ENCODE measurements around the gene NCK2. TPM values are rescaled to one million over a fixed set of nuclear protein-coding genes. Genes with fewer than 3 reads are reported as not detected.
A peak's percentile ranks its signal among the peaks of the same experiment; 100 is the strongest.
"Not testable (repeated sequence)": the region's sequence is repeated elsewhere in the genome, so short reads cannot be mapped to it uniquely, and the experiment has no call there.

Gene NCK2
- total RNA-seq, 5 donors from 2014 or later (not counting 1 experiment from before 2014, with no cell fraction given): 97.7 to 154 (median 120) TPM

DNA sequence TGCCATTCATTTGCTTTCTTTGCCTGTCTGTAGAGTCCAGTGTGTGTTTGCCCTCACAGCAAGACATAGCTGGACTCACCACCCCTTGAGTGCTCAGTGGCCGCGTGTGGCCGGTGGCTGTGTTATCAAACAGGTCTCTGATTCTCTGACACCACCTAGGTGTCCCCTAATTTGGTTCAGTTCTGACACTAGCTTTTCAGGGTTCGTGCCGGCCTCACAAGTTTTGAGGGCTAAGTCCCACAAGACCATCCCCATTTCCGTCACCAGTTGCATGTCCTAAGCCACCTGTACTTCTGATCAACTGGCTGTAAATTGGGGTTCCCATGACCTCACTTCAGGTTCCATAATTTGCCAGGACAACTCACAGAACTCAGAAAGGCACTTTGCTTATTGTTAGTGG, 23.5 kb downstream of the NCK2 start:
- no peak for DNase-seq
- no peaks in the 10 kb centered on the region for H3K27me3 ChIP-seq (replicated peaks in 1 of 2; ENCODE audit: control insufficient read depth in 2 of 2, extremely low read depth in 1 of 2, insufficient read depth in 2 of 2, low read length in 1 of 2)
- H3K4me1 ChIP-seq (ENCODE audit: control insufficient read depth in 1 of 2, extremely low read depth in 1 of 2, insufficient read depth in 2 of 2, low read length in 2 of 2): peaks cover 47 to 86% of the 10 kb centered on the region in 2 experiments
- Mint-ChIP-seq H3K4me1 (peaks cover 90 to 99% (median 96%) of the 10 kb centered on the region in 3 donors), H3K36me3 (peaks cover 41% of the 10 kb centered on the region), H3K27ac (peak overlapping the region; percentile 92 to 94), H3K27me3 (no peaks in the 10 kb centered on the region), H3K9me3 (peaks cover 0 to 4% (median 0%) of the 10 kb centered on the region in 3 donors), H3K4me3 (no peak overlapping the region)
- 77% methylated on average over 5 of the region's 6 CpGs for WGBS (ENCODE audit: insufficient coverage)
- CTCF ChIA-PET: no interaction called here
- POLR2A ChIA-PET: interaction anchor here in 1 of 2 donors (1.1 kb wide), 1 partner anchor 11 kb away, joined by 4 read pairs; no protein-coding TSS in a partner anchor
- H3K27ac ChIP-seq (ENCODE audit: low read length): peak overlapping the region; percentile 29
- ATAC-seq (replicated peaks in 1 of 4): no peak
- no peaks in the 10 kb centered on the region for H3K9me3 ChIP-seq
- H3K4me3 ChIP-seq (ENCODE audit: control insufficient read depth in 1 of 2, extremely low read depth in 1 of 2, low read length in 1 of 2): no peak overlapping the region
- peaks cover 7 to 31% of the 10 kb centered on the region in 2 donors for H3K36me3 ChIP-seq (ENCODE audit: control insufficient read depth in 2 of 2, extremely low read depth in 1 of 2, insufficient read depth in 1 of 2, low read length in 1 of 2)

DNA sequence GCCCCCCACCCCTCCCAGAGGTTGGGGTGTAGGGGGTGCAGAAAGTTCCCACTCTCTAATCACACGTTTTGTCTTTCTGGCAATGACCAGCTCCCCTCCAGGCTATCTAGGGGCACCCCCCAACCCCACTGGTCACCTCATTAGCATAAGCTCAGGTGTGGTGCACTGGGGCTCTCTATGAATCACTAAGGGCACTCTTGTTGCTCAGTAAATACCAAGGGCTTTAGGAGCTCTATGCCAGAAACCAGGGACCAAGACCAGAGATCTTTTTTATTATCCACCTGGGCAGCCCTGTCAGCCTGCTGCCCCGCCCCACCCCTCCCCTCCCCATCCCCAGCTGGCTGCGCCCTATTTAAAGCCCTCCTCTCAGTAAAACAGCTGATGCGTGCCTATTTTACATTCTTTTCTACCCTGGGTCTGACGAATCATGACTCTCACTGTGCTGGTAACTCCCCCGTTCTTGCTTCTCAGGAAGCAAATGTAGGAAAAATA, 24.3 kb downstream of the NCK2 start:
- peaks cover 0 to 4% (median 0%) of the 10 kb centered on the region in 3 donors for H3K9me3 Mint-ChIP-seq
- H3K36me3 ChIP-seq (ENCODE audit: control insufficient read depth in 2 of 2, extremely low read depth in 1 of 2, insufficient read depth in 1 of 2, low read length in 1 of 2): peaks cover 7 to 36% of the 10 kb centered on the region in 2 donors
- CTCF ChIA-PET: interaction anchor here in 1 of 2 donors (0.6 to 1.1 kb wide), 3 partner anchors 13 to 40 kb away, joined by 3 to 4 read pairs (median 4); no protein-coding TSS in a partner anchor
- DNase-seq (no peak), ATAC-seq (replicated peaks in 1 of 4) (no peak)
- H3K27me3 Mint-ChIP-seq: no peaks in the 10 kb centered on the region
- POLR2A ChIA-PET: interaction anchor here (0.6 to 1.1 kb wide), 3 partner anchors 9 to 318 kb away, joined by 4 to 6 read pairs (median 4); no protein-coding TSS in a partner anchor
- 60% methylated on average over 1 of the region's 6 CpGs for WGBS (ENCODE audit: insufficient coverage)
- H3K4me1 ChIP-seq (ENCODE audit: control insufficient read depth in 1 of 2, extremely low read depth in 1 of 2, insufficient read depth in 2 of 2, low read length in 2 of 2): peaks cover 48 to 87% of the 10 kb centered on the region in 2 experiments
- H3K27ac Mint-ChIP-seq: peak overlapping the region; percentile 92 to 94
- no peaks in the 10 kb centered on the region for H3K9me3 ChIP-seq
- H3K4me3 ChIP-seq (ENCODE audit: control insufficient read depth in 1 of 2, extremely low read depth in 1 of 2, low read length in 1 of 2): no peak overlapping the region
- H3K4me1 Mint-ChIP-seq: peaks cover 90 to 100% (median 96%) of the 10 kb centered on the region in 3 donors
- H3K27ac ChIP-seq (ENCODE audit: low read length): peak overlapping the region; percentile 29
- H3K27me3 ChIP-seq (replicated peaks in 1 of 2; ENCODE audit: control insufficient read depth in 2 of 2, extremely low read depth in 1 of 2, insufficient read depth in 2 of 2, low read length in 1 of 2): no peaks in the 10 kb centered on the region
- H3K4me3 Mint-ChIP-seq: peak overlapping the region in 1 of 3 donors; percentile 54
- peaks cover 47% of the 10 kb centered on the region for H3K36me3 Mint-ChIP-seq

DNA sequence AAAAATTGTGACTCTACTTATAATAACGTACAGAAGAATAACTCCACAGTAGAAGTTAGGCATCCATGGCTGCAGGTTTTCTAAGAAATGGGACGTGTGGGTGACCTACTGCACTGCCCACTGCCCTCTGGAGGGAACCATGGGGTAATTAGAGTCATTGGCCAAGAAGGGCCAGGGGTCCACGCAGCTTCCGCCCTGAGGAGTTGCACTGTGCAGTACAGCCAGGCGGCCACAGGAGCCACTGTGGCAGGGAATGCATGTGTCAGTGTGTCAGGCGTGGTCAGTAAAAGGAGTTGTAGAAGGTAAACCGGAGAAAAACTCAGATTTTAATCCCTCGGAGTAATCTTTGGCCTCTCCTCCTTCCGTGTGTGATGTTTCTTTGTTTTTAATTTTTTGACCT, 24.8 kb downstream of the NCK2 start:
- Histone ChIP-seq H3K36me3 (ENCODE audit: control insufficient read depth in 2 of 2, extremely low read depth in 1 of 2, insufficient read depth in 1 of 2, low read length in 1 of 2) (peaks cover 6 to 36% of the 10 kb centered on the region in 2 donors), H3K27ac (ENCODE audit: low read length) (peak overlapping the region; percentile 29), H3K27me3 (replicated peaks in 1 of 2; ENCODE audit: control insufficient read depth in 2 of 2, extremely low read depth in 1 of 2, insufficient read depth in 2 of 2, low read length in 1 of 2) (no peaks in the 10 kb centered on the region), H3K4me1 (ENCODE audit: control insufficient read depth in 1 of 2, extremely low read depth in 1 of 2, insufficient read depth in 2 of 2, low read length in 2 of 2) (peaks cover 45 to 87% of the 10 kb centered on the region in 2 experiments), H3K9me3 (no peaks in the 10 kb centered on the region), H3K4me3 (ENCODE audit: control insufficient read depth in 1 of 2, extremely low read depth in 1 of 2, low read length in 1 of 2) (peak overlapping the region in 1 of 2 donors; percentile 27)
- ATAC-seq (replicated peaks in 1 of 4) (no peak), DNase-seq (no peak)
- 92% methylated on average over 4 of the region's 9 CpGs for WGBS (ENCODE audit: insufficient coverage)
- H3K36me3 Mint-ChIP-seq: peaks cover 47% of the 10 kb centered on the region
- H3K4me3 Mint-ChIP-seq: peak overlapping the region; percentile 44 to 55 (median 54)
- H3K9me3 Mint-ChIP-seq: peaks cover 0 to 4% (median 0%) of the 10 kb centered on the region in 3 donors
- H3K27ac Mint-ChIP-seq: peak overlapping the region; percentile 92 to 94
- ChIA-PET POLR2A (interaction anchor here (0.6 kb wide), 2 partner anchors 8 to 317 kb away, joined by 4 to 6 read pairs; no protein-coding TSS in a partner anchor), CTCF (interaction anchor here in 1 of 2 donors (0.6 to 1.1 kb wide), 3 partner anchors 12 to 40 kb away, joined by 3 to 4 read pairs (median 4); no protein-coding TSS in a partner anchor)
- H3K27me3 Mint-ChIP-seq: no peaks in the 10 kb centered on the region
- H3K4me1 Mint-ChIP-seq: peaks cover 90 to 100% (median 96%) of the 10 kb centered on the region in 3 donors

DNA sequence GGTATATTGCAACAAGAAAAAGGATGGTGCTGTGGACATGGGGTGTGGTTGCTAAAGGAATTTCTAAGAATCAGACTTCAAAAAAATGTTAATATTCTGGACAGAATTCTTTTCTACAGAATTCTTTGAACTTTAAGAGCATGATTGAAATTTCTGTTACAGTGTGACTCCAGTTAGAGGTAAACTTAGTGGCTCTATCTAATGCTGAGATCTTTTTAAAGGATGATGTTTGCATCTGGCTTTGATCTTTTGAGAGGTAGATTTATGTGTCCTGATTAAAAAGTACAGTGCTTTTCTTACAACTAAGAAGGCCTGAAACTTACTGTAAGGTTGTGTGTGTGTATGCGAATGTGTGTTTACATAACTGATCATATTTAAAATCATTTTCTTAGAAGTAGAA, 25.4 kb downstream of the NCK2 start:
- H3K4me3 ChIP-seq (ENCODE audit: control insufficient read depth in 1 of 2, extremely low read depth in 1 of 2, low read length in 1 of 2): no peak overlapping the region
- Mint-ChIP-seq H3K27me3 (no peaks in the 10 kb centered on the region), H3K27ac (peak overlapping the region; percentile 92 to 94), H3K4me1 (peaks cover 90 to 100% (median 96%) of the 10 kb centered on the region in 3 donors), H3K4me3 (peak overlapping the region; percentile 35 to 54 (median 44)), H3K9me3 (peaks cover 0 to 4% (median 0%) of the 10 kb centered on the region in 3 donors), H3K36me3 (peaks cover 43% of the 10 kb centered on the region)
- H3K36me3 ChIP-seq (ENCODE audit: control insufficient read depth in 2 of 2, extremely low read depth in 1 of 2, insufficient read depth in 1 of 2, low read length in 1 of 2): peaks cover 6 to 33% of the 10 kb centered on the region in 2 donors
- POLR2A ChIA-PET: no interaction called here
- H3K27me3 ChIP-seq (replicated peaks in 1 of 2; ENCODE audit: control insufficient read depth in 2 of 2, extremely low read depth in 1 of 2, insufficient read depth in 2 of 2, low read length in 1 of 2): no peaks in the 10 kb centered on the region
- ATAC-seq (replicated peaks in 1 of 4): peak; percentile 18 to 62 (median 46)
- peaks cover 43 to 86% of the 10 kb centered on the region in 2 experiments for H3K4me1 ChIP-seq (ENCODE audit: control insufficient read depth in 1 of 2, extremely low read depth in 1 of 2, insufficient read depth in 2 of 2, low read length in 2 of 2)
- CTCF ChIA-PET: no interaction called here
- no peaks in the 10 kb centered on the region for H3K9me3 ChIP-seq
- peak overlapping the region; percentile 25 for H3K27ac ChIP-seq (ENCODE audit: low read length)
- WGBS (ENCODE audit: insufficient coverage): no CpG with 5 or more reads among the region's 1 CpG
- peak in 1 of 35 experiments; percentile 37 for DNase-seq

DNA sequence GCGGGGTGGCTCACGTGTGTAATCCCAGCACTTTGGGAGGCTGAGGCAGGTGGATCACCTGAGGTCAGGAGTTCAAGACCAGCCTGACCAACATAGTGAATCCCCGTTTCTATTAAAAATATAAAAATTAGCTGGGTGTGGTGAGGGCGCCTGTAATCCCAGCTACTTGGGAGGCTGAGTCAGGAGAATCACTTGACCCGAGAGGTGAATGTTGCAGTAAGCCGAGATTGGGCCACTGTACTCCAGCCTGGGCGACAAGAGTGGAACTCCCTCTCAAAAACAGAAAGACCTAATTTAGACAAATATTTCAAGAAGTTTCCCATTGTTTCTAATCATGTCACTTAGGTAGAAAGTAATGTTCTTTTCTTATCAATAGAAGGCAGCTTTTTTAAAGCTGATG, 26.6 kb downstream of the NCK2 start:
- ChIA-PET CTCF (interaction anchor here in 1 of 2 donors (1.0 to 1.6 kb wide), 4 partner anchors 16 to 27 kb away, joined by 3 to 10 read pairs (median 4); no protein-coding TSS in a partner anchor), POLR2A (interaction anchor here (0.6 to 0.9 kb wide), 2 partner anchors 12 to 19 kb away, joined by 3 read pairs; no protein-coding TSS in a partner anchor)
- not testable (repeated sequence) for H3K27me3 ChIP-seq (replicated peaks in 1 of 2; ENCODE audit: control insufficient read depth in 2 of 2, extremely low read depth in 1 of 2, insufficient read depth in 2 of 2, low read length in 1 of 2); ATAC-seq (replicated peaks in 1 of 4); H3K4me3 ChIP-seq (ENCODE audit: control insufficient read depth in 1 of 2, extremely low read depth in 1 of 2, low read length in 1 of 2); DNase-seq; H3K27me3 Mint-ChIP-seq; H3K9me3 Mint-ChIP-seq; H3K9me3 ChIP-seq
- H3K4me1 ChIP-seq (ENCODE audit: control insufficient read depth in 1 of 2, extremely low read depth in 1 of 2, insufficient read depth in 2 of 2, low read length in 2 of 2): peaks cover 44 to 84% of the 10 kb centered on the region in 2 experiments
- Mint-ChIP-seq H3K4me3 (peak overlapping the region in 1 of 3 donors; percentile 54), H3K27ac (peak overlapping the region; percentile 94 to 98), H3K36me3 (peaks cover 38% of the 10 kb centered on the region), H3K4me1 (peaks cover 90 to 100% (median 96%) of the 10 kb centered on the region in 3 donors)
- WGBS (ENCODE audit: insufficient coverage): no CpG with 5 or more reads among the region's 7 CpGs
- H3K27ac ChIP-seq (ENCODE audit: low read length): peak overlapping the region; percentile 16
- H3K36me3 ChIP-seq (ENCODE audit: control insufficient read depth in 2 of 2, extremely low read depth in 1 of 2, insufficient read depth in 1 of 2, low read length in 1 of 2): peaks cover 6 to 26% of the 10 kb centered on the region in 2 donors

DNA sequence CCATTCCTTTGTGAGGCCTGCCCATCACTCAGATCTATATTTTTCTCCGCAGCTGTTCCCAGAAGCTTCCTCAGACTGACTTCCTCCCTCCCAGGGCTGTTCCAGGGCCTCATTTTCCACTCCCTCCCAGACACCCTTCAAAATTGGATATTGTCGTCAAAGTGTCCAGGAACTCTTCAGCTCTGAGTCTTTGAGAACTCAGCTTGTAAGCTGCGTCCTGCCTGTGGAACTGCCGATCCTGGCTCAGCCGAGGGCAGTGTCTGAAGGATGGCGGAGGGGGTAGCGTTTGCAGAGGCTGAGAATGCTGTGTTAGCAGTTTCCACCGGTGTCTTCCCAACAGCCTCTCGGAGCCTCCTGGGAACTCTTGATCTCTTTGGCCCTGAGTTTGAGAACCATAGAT, 27.1 kb downstream of the NCK2 start:
- Mint-ChIP-seq H3K9me3 (peaks cover 0 to 4% (median 0%) of the 10 kb centered on the region in 3 donors), H3K4me1 (peaks cover 90 to 100% (median 96%) of the 10 kb centered on the region in 3 donors), H3K27ac (peak overlapping the region; percentile 94 to 98), H3K4me3 (no peak overlapping the region), H3K27me3 (no peaks in the 10 kb centered on the region), H3K36me3 (peaks cover 35% of the 10 kb centered on the region)
- ATAC-seq (replicated peaks in 1 of 4) (no peak), DNase-seq (no peak)
- Histone ChIP-seq H3K27me3 (replicated peaks in 1 of 2; ENCODE audit: control insufficient read depth in 2 of 2, extremely low read depth in 1 of 2, insufficient read depth in 2 of 2, low read length in 1 of 2) (no peaks in the 10 kb centered on the region), H3K36me3 (ENCODE audit: control insufficient read depth in 2 of 2, extremely low read depth in 1 of 2, insufficient read depth in 1 of 2, low read length in 1 of 2) (peaks cover 6 to 22% of the 10 kb centered on the region in 2 donors), H3K27ac (ENCODE audit: low read length) (peak overlapping the region; percentile 16), H3K4me3 (ENCODE audit: control insufficient read depth in 1 of 2, extremely low read depth in 1 of 2, low read length in 1 of 2) (no peak overlapping the region), H3K4me1 (ENCODE audit: control insufficient read depth in 1 of 2, extremely low read depth in 1 of 2, insufficient read depth in 2 of 2, low read length in 2 of 2) (peaks cover 48 to 84% of the 10 kb centered on the region in 2 experiments), H3K9me3 (no peaks in the 10 kb centered on the region)
- CTCF ChIA-PET: interaction anchor here in 1 of 2 donors (1.0 to 1.6 kb wide), 4 partner anchors 16 to 26 kb away, joined by 3 to 10 read pairs (median 4); no protein-coding TSS in a partner anchor
- POLR2A ChIA-PET: interaction anchor here in 1 of 2 donors (0.9 kb wide), 1 partner anchor 11 kb away, joined by 3 read pairs; no protein-coding TSS in a partner anchor
- 80% methylated on average over 4 of the region's 9 CpGs for WGBS (ENCODE audit: insufficient coverage)
